Raji (cell line): ENCODE results near the gene DHCR24.

Experiments
- POLR2A ChIP-seq: IDR thresholded peaks from 2 replicates; pipeline ENCODE4 v1.6.1; 2011; ENCODE audit warnings: low read depth, low read length, control low read depth; ENCODE audit not compliant: insufficient read depth

Gene DHCR24

DNA sequence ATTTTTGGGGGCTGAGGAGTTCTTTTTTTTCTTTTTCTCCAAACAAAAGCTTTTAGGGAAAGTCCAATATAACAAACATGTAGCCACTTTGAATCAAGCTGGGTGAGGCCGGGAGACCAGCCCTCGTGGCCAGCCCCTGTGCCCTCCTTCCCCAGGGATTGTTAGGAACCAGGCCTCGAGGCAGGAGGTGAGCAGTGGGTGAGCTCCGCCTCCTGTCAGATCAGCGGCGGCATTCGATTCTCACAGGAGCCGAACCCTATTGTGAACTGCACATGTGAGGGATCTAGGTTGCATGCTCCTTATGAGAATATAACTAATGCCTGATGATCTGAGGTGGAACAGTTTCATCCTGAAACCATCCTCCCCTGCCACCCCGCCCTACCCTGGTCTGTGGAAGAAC is 44.0 kb downstream of the DHCR24 start:
- no peak for TF ChIP-seq POLR2A

DNA sequence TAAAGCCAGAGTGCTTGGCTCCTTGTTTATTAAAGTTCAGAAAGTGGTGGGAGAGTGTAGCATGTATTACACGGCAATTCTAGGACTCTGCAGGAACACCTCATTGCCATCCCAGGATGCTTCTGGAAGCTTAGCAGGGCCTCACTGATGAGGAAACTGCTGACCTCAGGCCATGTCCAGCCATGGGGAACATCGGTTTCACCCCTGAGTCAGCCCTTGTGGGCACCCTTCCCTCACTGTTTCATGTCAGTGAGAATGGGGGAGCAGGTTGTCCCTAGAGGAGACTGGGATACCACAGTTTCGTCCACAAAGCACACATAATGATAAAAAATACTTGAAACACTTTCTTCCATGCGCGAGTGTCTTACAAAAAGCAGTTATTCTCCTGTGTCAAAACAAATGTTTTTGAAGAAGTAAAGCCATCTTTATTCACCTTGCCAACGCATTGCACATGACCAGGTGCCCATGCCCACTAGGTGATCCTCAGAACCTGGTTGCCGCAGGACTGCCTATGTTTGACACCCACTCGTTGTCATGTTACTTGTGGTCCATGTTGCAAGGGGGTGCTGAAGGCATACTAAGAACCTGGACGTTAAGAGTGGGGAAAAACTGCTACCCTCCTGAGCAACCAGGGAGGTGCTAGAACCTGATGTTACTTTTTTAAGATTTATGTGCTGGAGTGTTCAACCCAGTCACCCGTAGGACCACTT is 44.6 kb downstream of the DHCR24 start:
- no peak for TF ChIP-seq POLR2A

DNA sequence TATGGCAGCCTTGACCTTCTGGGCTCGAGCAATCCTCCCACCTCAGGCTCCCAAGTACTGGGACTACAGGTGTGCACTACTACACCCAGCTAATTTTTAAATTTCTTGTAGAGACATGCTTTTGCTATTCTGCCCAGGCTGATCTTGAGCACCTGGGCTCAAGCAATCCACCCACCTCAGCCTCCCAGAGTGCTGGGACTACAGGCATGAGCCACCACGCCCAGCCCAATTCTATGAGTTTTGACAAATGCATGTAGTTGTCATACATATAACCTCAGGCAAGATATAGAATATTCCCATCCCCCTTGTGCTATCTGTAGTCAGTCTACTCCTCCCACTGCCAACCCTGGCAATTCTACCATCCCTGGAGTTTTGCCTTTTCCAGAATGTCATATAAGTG is 47.2 kb downstream of the DHCR24 start:
- no peak for TF ChIP-seq POLR2A

DNA sequence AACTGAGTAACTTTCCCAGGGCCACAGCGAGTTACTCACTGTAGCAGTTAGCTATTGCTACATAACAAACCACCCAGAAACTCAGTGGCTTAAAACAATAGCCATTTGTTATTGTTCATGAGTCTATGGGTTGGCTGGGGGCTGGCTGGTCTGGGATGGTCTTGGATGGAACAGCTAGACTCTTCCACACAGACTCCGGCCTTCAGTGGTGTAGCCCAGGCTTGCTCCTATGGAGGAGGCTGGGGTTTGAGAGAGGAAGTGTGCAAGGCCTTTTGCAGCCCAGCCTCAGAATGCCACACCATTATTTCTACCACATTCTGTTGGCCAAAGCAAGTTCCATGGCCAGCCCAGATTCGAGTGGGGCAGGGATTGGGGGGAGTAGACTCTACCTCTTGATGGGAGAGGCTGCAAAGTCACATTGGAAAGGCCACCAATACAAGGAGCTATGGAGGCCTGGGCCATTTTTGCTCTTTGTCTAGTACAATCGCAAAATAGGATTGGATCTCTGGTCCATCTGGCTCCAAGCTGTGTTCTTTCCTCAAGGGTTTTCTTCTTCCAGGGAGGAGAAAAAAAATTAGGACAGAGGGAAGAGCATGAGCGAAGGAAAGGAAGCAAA is 48.3 kb downstream of the DHCR24 start:
- no peak for TF ChIP-seq POLR2A

DNA sequence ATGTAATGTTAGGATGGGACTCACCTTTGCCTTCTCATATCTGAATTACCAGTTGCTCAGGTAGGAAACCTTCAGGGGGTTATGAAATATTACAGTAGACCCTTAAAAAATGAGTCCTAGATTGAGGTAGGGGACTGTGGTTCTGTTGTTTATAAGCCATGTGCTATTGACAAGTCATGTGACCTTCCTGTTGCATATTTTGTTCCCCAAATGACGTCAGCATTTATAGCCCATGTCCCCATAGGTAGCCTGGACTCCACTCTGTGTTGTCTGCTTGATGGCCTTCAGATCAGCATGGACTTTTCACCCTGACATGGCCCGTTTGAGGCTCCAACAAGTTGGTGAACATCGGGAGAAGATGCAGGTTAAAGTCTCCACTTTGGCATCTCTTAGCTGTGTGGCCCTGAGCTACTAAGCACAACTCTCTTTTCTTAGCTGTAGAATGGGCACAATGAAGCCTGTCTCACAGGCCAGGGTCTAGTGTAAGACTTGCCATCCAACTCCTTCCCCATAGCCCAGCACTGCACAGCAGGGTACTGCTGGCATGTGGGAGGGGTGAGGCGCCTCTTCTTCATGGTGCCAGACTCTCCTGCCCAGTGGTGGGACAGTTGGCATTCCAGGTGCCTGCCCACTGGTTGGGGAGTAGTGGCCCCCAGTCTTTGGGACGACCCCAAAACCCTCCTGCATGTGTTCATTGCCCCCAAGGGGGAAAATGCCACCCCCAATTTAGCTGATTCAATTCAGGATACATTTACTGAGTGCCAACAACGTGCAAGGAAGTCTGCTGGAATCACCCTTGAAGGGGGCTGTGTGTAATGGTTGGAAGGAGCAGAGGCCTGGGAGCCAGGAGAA is 49.8 kb downstream of the DHCR24 start:
- TF ChIP-seq POLR2A: no peak

DNA sequence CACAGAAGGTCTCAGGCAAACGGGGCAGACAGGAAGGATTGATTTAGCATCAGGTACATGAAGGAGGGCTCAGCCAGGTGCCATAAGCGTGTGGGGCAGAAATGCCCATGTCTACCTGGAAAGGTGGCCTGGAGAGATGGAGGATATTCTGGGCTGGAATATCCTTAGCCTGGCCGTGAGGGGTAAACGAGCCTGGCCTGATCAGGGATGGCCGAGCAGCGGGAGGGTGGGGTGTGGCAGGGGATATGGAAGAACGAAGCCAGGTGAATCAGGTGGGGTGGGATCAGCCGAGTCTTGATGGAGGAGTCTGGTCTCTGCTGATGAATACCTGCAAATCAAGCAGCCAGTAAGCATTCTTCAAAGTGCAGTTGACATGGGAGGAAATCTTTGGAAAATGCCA is 50.4 kb downstream of the DHCR24 start:
- TF ChIP-seq POLR2A: no peak

GRCh38 chr1:54835970-54836369 is 51.0 kb downstream of the DHCR24 start:
- TF ChIP-seq POLR2A: no peak

- no peak for TF ChIP-seq POLR2A
These were observed 51.7 kb downstream of the DHCR24 start for GRCh38 chr1:54835131-54835898.

DNA sequence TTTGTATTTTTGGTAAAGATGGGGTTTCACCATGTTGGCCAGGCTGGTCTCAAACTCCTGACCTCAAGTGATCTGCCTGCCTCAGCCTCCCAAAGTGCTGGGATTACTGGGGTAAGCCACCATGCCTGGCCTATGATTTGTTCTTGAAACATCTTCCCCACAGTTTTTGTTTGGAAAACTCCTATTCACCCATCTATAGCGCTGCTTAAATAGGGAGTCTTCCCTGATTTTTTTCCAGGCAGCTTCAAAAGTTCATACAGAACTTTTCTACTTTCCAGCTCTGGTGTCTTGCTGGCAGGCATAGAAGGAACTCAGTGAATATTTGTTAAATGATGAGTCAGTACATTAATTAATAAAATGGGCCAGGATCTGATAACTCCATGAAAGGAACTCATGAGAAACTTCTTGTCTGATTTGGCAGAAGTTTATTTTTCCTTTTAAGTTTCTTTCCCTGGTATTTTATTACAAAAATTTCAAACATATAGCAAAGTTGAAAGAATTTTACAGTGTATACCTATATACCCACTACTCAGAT is 52.9 kb downstream of the DHCR24 start:
- TF ChIP-seq POLR2A: no peak

GRCh38 chr1:54833121-54833520 is 53.9 kb downstream of the DHCR24 start:
- no peak for TF ChIP-seq POLR2A

- TF ChIP-seq POLR2A: no peak
These were observed 60.7 kb downstream of the DHCR24 start for GRCh38 chr1:54826226-54826816.

DNA sequence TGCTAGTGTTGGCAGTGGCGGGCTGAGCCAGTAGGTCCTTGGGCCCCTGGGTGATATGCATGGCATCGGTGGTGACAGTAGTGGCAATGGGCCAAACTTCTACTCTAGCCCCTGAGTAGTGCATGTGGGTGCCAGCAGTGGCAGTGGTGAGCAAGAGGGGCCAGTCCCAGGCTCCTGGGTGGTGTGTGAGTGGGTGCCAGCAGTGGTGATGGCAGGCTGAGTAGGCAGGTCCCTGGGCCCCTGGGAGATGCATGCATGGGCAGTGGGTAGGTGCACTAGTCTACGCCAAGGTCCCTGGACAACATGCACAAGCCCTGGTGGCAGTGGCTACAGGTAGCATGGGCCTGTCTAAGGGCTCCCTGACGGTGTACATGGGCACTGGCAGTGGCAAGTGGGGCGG is 61.3 kb downstream of the DHCR24 start:
- no peak for TF ChIP-seq POLR2A

- no peak for TF ChIP-seq POLR2A
These were observed 63.3 kb downstream of the DHCR24 start for GRCh38 chr1:54823670-54824069.

GRCh38 chr1:54819733-54820132 is 67.3 kb downstream of the DHCR24 start:
- TF ChIP-seq POLR2A: no peak

GRCh38 chr1:54819195-54819536 is 67.8 kb downstream of the DHCR24 start:
- TF ChIP-seq POLR2A: no peak
